Transverse colon (tissue), 4 donors: ENCODE measurements around the gene RGS2. TPM values are rescaled to one million over a fixed set of nuclear protein-coding genes. Genes with fewer than 3 reads are reported as not detected.

Experiments
- DNase-seq: peaks from one replicate; pipeline ENCODE4 v3.0.0-alpha.2; 2019
- H3K27ac ChIP-seq, 4 donors: fragments of 200-600 bp; sonication (generic); 2 replicates each; pipeline ENCODE4 v1.5.1; 2016 to 2018; ENCODE audit warnings: inconsistent platforms in 4 of 4
- H3K27me3 ChIP-seq: fragments of 200-600 bp; sonication (generic); 2 replicates; pipeline ENCODE4 v1.5.1; 2017; ENCODE audit warnings: inconsistent platforms
- H3K36me3 ChIP-seq, 4 donors: fragments of 200-600 bp; sonication (generic); 2 replicates each; pipeline ENCODE4 v1.5.1; 2017 to 2019; ENCODE audit warnings: inconsistent platforms in 4 of 4
- H3K4me1 ChIP-seq, 4 donors: fragments of 200-600 bp; sonication (generic); 2 replicates each; pipeline ENCODE4 v1.5.1; 2017 to 2020; ENCODE audit warnings: inconsistent platforms in 4 of 4
- H3K4me3 ChIP-seq, 4 donors: fragments of 200-600 bp; sonication (generic); 1 replicate in 1 of 4; 2 replicates in 3 of 4; pipeline versions ENCODE4 v1.5.1 to v1.6.1; 2017 to 2019; ENCODE audit warnings: inconsistent platforms in 4 of 4
- H3K9me3 ChIP-seq, 2 donors: fragments of 200-600 bp; sonication (generic); 2 replicates each; pipeline ENCODE4 v1.5.1; 2017 to 2019; ENCODE audit warnings: inconsistent platforms in 2 of 2
- EP300 ChIP-seq: sonication (generic); formaldehyde crosslinking; IDR thresholded peaks from one replicate; pipeline ENCODE4 v1.6.1; 2017; ENCODE audit warnings: antibody characterized with exemption, low read depth
- POLR2A ChIP-seq: fragments of 450-650 bp; IDR thresholded peaks from one replicate; pipeline ENCODE4 v1.6.1; 2016; ENCODE audit warnings: antibody characterized with exemption, mild to moderate bottlenecking, moderate library complexity
- POLR2AphosphoS5 ChIP-seq, 3 donors: sonication (generic); formaldehyde crosslinking; IDR thresholded peaks; one replicate each; pipeline ENCODE4 v1.6.1; 2016; ENCODE audit warnings: antibody characterized with exemption in 3 of 3
- WGBS, 2 donors: methylation state at CpG; one replicate each; pipeline ENCODE4 v1.1.5; 2018; ENCODE audit warnings: low coverage in 1 of 2; 5-methylcytosine and 5-hydroxymethylcytosine counted together
- in situ Hi-C, 4 donors: fragments of 200-750 bp; cut with MboI; loops; one replicate each; pipeline versions ENCODE4 v1.15.0 to v1.15.1; 2017; ENCODE audit warnings: low sequenced_read_pairs in 3 of 4, low pct_ligation_motif_present in 1 of 4, low pct_unique_long_range_greater_than_20kb in 1 of 4
- intact Hi-C: fragments of 100-400 bp; cut with DNase I; formaldehyde crosslinking; loops from one replicate; pipeline ENCODE4 v1.15.1; 2023; ENCODE audit warnings: low total_unique reads
- total RNA-seq, 4 donors: library from RNA; depleted of rRNA; stranded (reverse); fragments of >200 nt; gene quantifications; one replicate each; pipeline ENCODE4 v1.1.0, GENCODE V29; 2016
- TF ChIP-seq, protein P1 (sequence below), 5 experiments: fragments of 200-600 bp in 3 of 5; fragments of 450-650 bp in 2 of 5; sonication (generic) in 3 of 5; IDR thresholded peaks; 1 replicate in 2 of 5; 2 replicates in 3 of 5; pipeline ENCODE4 v1.5.1; 2016 to 2017; ENCODE audit warnings: antibody characterized with exemption in 5 of 5, inconsistent platforms in 3 of 5, mild to moderate bottlenecking in 2 of 5, moderate library complexity in 1 of 5

Gene RGS2
- total RNA-seq, 4 donors from 2014 or later: 22.1 to 132 (median 68.9) TPM

DNA sequence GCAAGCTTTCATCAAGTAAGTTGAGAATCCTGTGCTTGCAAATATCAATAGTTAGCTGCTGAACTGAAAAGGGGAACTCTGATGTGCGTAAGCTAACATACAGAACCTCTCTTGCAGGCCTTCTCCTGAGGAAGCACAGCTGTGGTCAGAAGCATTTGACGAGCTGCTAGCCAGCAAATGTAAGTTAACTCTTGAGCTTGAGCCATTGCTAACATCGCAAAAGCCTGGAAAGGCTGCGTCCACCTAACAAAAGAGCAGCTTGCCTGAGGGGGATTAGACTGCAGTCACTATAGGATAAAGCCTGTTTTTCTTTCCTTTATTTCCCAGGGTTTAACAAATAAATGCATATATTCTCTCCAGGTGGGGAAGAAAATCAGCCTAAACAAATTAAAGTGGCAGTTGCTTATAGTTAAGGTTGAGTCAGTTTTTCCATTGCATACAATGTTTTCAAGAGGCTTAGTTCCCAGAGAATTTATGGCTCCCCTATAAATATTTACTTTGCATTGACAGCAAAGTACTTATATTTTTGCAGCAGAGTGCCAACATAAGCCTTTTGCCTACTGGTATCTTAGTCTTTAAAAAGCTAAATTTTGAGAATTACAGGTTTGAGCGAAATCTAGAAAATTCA, 1.5 kb downstream of the RGS2 start:
- in situ Hi-C loops: loop anchor here in 2 of 4 donors (10.0 to 25.0 kb wide), 3 partner anchors 204 to 302 kb away; partner anchors contain the start of genes CDC73 (in 1 of the 2), GLRX2 (in 1 of the 2) and RGS1 (in 1 of the 2)
- Histone ChIP-seq H3K4me1 (peaks cover 0 to 25% (median 4%) of the 10 kb centered on the region in 4 donors), H3K27ac (peak overlapping the region; percentile 92 to 96 (median 94)), H3K4me3 (peak overlapping the region; percentile 33 to 96 (median 62)), H3K27me3 (no peaks in the 10 kb centered on the region), H3K9me3 (no peaks in the 10 kb centered on the region), H3K36me3 (no peaks in the 10 kb centered on the region)
- intact Hi-C loops: no loop called here
- peak; percentile 41 to 64 (median 47) for TF ChIP-seq POLR2AphosphoS5 (IDR thresholded peaks at IDR 0.05)
- TF ChIP-seq POLR2A: peak; percentile 19
- TF ChIP-seq, protein P1, sequence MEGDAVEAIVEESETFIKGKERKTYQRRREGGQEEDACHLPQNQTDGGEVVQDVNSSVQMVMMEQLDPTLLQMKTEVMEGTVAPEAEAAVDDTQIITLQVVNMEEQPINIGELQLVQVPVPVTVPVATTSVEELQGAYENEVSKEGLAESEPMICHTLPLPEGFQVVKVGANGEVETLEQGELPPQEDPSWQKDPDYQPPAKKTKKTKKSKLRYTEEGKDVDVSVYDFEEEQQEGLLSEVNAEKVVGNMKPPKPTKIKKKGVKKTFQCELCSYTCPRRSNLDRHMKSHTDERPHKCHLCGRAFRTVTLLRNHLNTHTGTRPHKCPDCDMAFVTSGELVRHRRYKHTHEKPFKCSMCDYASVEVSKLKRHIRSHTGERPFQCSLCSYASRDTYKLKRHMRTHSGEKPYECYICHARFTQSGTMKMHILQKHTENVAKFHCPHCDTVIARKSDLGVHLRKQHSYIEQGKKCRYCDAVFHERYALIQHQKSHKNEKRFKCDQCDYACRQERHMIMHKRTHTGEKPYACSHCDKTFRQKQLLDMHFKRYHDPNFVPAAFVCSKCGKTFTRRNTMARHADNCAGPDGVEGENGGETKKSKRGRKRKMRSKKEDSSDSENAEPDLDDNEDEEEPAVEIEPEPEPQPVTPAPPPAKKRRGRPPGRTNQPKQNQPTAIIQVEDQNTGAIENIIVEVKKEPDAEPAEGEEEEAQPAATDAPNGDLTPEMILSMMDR (IDR thresholded peaks at IDR 0.05): no peak
- TF ChIP-seq EP300: no peak
- peak; percentile 24 for DNase-seq
- WGBS, 2 donors: 53 to 55% methylated on average over 2 to 5 of the region's 5 CpGs

DNA sequence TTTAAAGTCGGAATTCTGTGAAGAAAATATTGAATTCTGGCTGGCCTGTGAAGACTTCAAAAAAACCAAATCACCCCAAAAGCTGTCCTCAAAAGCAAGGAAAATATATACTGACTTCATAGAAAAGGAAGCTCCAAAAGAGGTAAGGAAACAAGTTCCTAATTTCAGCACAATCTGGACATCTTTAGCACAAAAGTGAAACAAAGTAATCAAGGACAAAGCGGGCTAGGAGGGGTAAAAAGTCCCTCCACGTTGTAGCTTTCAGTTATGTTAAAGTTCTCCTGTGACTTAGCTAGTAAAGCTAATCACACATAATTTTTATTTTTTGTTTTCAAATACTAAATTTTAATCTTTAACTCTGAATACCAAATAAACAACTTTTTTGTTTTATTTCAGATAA, 2.2 kb downstream of the RGS2 start:
- H3K27me3 ChIP-seq: no peaks in the 10 kb centered on the region
- H3K9me3 ChIP-seq: no peaks in the 10 kb centered on the region
- peaks cover 0 to 23% (median 4%) of the 10 kb centered on the region in 4 donors for H3K4me1 ChIP-seq
- WGBS, 2 donors: 51 to 60% methylated on average over 3 of the region's 3 CpGs
- DNase-seq: no peak
- H3K36me3 ChIP-seq: no peaks in the 10 kb centered on the region
- in situ Hi-C loops (loop anchor here in 2 of 4 donors (10.0 to 25.0 kb wide), 3 partner anchors 204 to 301 kb away; partner anchors contain the start of genes CDC73 (in 1 of the 2), GLRX2 (in 1 of the 2) and RGS1 (in 1 of the 2)), intact Hi-C loops (no loop called here)
- peak overlapping the region; percentile 17 to 96 (median 62) for H3K4me3 ChIP-seq
- H3K27ac ChIP-seq: peak overlapping the region; percentile 92 to 96 (median 94)
- no peak for TF ChIP-seq EP300
- TF ChIP-seq POLR2AphosphoS5 (IDR thresholded peaks at IDR 0.05): no peak
- no peak for TF ChIP-seq POLR2A

DNA sequence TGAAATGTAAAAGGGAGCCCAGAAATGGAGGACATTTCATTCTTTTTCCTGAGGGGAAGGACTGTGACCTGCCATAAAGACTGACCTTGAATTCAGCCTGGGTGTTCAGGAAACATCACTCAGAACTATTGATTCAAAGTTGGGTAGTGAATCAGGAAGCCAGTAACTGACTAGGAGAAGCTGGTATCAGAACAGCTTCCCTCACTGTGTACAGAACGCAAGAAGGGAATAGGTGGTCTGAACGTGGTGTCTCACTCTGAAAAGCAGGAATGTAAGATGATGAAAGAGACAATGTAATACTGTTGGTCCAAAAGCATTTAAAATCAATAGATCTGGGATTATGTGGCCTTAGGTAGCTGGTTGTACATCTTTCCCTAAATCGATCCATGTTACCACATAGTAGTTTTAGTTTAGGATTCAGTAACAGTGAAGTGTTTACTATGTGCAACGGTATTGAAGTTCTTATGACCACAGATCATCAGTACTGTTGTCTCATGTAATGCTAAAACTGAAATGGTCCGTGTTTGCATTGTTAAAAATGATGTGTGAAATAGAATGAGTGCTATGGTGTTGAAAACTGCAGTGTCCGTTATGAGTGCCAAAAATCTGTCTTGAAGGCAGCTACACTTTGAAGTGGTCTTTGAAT, 2.9 kb downstream of the RGS2 start:
- H3K36me3 ChIP-seq: no peaks in the 10 kb centered on the region
- 48 to 66% methylated on average over 6 of the region's 6 CpGs for WGBS, 2 donors
- peak overlapping the region; percentile 92 to 96 (median 94) for H3K27ac ChIP-seq
- H3K4me3 ChIP-seq: peak overlapping the region; percentile 17 to 96 (median 62)
- peaks cover 0 to 16% (median 4%) of the 10 kb centered on the region in 4 donors for H3K4me1 ChIP-seq
- no peaks in the 10 kb centered on the region for H3K9me3 ChIP-seq
- no peak for DNase-seq
- in situ Hi-C loops: loop anchor here in 2 of 4 donors (10.0 to 25.0 kb wide), 3 partner anchors 203 to 301 kb away; partner anchors contain the start of genes CDC73 (in 1 of the 2), GLRX2 (in 1 of the 2) and RGS1 (in 1 of the 2)
- TF ChIP-seq POLR2A (peak; percentile 37), EP300 (no peak), POLR2AphosphoS5 (IDR thresholded peaks at IDR 0.05) (peak in 2 of 3 donors; percentile 36 to 41)
- TF ChIP-seq, protein P1 (IDR thresholded peaks at IDR 0.05): no peak
- H3K27me3 ChIP-seq: no peaks in the 10 kb centered on the region
- intact Hi-C loops: no loop called here

DNA sequence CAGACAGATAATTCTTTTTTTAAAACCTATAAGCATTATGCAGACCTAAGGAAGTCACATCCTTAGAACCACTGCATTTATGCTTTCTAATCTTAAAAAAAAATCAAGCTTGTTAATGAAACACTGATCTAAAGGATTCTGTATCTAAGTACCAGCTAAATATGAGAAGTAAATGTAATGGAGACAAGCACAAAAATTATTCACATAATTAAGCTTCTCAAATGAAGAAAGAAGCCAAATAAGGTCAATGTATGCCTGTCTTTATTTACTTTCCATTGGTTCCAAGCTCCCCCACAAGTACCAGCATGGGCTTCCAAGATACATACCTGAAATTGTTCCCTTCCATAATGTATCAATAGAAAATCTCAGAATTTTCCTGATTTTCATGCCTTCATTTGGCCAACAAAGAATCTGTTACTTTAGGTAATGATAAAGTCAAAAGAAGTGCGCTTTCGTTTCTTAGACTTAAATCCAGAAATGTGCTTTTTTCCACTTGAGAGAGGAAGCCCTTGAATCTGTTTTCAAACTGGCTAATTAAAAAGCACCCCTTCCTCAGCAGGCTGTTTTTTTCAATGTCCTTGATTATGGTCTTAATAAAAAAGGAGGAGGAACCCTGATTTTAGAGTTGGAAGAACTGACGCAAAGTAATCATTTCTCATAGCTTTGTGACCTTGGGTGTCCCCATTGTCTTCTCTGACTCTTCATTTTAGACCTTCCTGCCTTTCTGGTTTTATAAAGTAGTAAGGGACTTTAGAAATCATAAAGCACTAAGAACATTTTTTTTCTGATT, 3.8 kb downstream of the RGS2 start:
- peak overlapping the region in 2 of 4 donors; percentile 63 to 96 for H3K4me3 ChIP-seq
- in situ Hi-C loops (loop anchor here in 2 of 4 donors (10.0 to 25.0 kb wide), 3 partner anchors 202 to 300 kb away; partner anchors contain the start of genes CDC73 (in 1 of the 2), GLRX2 (in 1 of the 2) and RGS1 (in 1 of the 2)), intact Hi-C loops (no loop called here)
- no peaks in the 10 kb centered on the region for H3K27me3 ChIP-seq
- H3K36me3 ChIP-seq: no peaks in the 10 kb centered on the region
- 94 to 95% methylated on average over 3 of the region's 3 CpGs for WGBS, 2 donors
- peak overlapping the region; percentile 32 to 96 (median 92) for H3K27ac ChIP-seq
- TF ChIP-seq, protein P1 (IDR thresholded peaks at IDR 0.05): no peak
- TF ChIP-seq POLR2AphosphoS5 (IDR thresholded peaks at IDR 0.05) (no peak), POLR2A (no peak), EP300 (no peak)
- H3K9me3 ChIP-seq: no peaks in the 10 kb centered on the region
- H3K4me1 ChIP-seq: peaks cover 0 to 16% (median 4%) of the 10 kb centered on the region in 4 donors
- DNase-seq: no peak
